Prostate gland (tissue), 2 donors: ENCODE data around the gene ATG12.

Experiments used
- CTCF ChIP-seq, 4 experiments: fragments of 200-600 bp in 2 of 4; fragments of 450-650 bp in 2 of 4; sonication (generic) in 2 of 4; IDR thresholded peaks; 1 replicate in 3 of 4; 2 replicates in 1 of 4; pipeline ENCODE4 v1.5.1; 2016 to 2019; ENCODE audit warnings: antibody characterized with exemption in 4 of 4, mild to moderate bottlenecking in 2 of 4, moderate library complexity in 2 of 4
- POLR2A ChIP-seq: fragments of 450-650 bp; IDR thresholded peaks from one replicate; pipeline ENCODE4 v1.6.1; 2016; ENCODE audit warnings: antibody characterized with exemption, mild to moderate bottlenecking

DNA sequence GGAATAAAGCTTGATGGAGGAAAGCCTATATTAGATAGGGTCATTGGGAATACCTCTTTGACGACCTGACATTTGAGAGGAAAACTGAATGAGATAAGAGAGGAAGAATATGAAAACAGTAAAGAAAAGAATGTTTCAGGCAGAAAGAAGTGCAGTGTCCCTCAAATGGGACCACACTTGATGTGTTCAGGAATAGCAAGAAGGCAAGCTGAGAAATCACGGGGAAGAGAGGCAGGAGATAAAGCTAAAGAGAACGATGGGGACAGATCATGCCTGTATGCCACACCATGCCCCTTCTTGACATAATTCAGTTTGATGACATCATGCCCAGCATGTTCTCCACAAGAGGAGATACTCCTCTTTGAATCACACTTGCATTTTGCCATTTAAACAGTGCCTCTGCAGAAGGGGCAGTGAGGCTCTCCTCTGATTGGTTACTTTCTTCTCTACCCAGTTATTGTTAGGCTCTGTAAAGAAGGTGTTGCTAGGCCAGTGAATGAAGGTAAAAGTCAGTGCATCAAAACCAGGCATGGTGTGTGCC lies 8.0 kb upstream of the ATG12 start:
- TF ChIP-seq CTCF (IDR thresholded peaks at IDR 0.05), result no peak
- no peak for TF ChIP-seq POLR2A
